GM19035 (cell line): ENCODE data around the gene VAMP5.
"Not testable (repeated sequence)": the region's sequence is repeated elsewhere in the genome, so short reads cannot be mapped to it uniquely, and the experiment has no call there.

ENCODE experiments used
- ATAC-seq: cut with Tn5 transposase; IDR thresholded peaks from one replicate; pipeline ENCODE4 v1.9.1; 2021; ENCODE audit not compliant: unreplicated experiment

VAMP5 gene

DNA sequence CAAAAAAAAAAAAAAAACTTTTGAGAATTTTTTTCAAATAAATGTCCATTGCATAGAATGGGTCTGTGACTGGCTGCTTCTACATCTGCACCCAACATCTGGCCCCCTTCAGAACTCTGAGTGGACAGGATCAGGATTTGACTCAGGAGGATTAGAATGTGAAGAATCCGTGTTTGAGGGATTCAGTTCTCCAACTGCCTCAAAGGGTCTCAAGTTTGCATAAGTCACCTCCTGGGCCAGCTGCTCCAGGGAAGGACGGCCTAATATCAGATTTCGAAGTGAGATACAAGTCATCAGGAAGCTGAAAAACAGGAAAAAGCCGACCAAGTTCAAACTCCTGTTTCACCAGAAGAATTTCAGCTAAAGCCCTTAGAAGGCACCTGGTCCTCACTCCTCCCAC, 34.4 kb upstream of the VAMP5 start:
- no peak for ATAC-seq

DNA sequence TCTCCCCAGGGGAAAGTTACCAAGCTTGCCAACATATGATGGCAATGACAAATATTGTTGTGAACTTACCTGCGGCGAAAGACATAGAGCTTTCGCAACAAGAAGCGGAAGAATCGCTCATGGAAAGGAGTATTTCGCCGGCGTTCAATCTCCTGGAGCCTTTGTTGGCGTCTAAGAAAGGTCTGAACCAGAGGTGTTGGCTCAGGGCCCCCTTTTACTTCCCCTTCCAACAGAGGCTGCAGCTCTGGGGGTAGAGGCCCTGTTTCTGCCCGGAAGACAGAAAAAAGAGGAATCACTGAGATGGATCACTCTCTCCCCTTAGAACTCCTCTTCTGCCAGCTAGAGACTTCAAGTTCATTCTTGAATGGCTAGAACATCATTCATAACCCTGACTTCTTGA, 33.7 kb upstream of the VAMP5 start:
- no peak for ATAC-seq

DNA sequence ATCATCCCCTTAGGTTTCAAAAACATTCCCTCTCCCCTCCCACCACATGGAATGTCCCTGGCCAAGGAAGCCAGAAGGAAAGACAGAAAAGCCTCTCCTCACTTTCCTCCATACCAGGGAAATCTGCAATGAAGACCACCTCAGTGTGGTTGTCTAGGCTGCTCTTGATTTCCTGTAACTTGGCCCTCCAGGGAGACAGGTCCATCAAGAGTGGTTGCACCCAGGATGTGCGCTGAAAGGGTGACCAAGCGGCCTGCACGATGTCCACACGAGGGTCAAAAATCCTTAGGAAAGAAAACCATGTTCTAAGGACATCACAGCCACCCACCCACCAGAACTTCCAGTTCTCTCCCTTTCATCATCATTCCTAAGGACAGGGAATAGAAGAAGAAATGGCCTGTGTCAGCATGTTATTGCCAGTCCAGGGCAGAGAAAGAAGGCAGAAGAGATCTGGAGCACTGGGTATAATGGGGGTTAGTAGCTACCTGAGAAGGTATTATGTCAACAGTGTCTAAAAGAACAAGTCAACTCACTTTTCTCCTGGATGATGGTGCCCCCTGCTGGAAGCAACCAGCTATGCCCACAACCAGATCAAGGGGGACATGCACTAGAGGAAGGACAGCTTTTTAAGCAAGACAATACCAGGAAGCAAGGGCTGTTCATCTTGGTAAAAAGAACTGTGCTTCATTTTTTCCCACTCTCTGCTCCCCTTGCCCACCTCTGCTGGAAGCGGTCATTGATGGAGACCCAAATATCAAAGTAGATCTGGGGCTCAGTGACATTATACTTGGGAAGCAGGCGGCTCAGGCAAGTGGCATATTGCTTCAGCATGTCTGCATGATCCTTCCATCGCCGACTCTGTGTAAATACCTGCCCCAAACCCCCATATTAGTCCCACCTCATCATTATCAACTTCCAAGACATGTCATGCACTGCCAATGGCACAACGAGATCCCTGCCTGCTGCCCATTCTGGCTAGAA, 32.2 kb upstream of the VAMP5 start:
- ATAC-seq: peak; percentile 78

DNA sequence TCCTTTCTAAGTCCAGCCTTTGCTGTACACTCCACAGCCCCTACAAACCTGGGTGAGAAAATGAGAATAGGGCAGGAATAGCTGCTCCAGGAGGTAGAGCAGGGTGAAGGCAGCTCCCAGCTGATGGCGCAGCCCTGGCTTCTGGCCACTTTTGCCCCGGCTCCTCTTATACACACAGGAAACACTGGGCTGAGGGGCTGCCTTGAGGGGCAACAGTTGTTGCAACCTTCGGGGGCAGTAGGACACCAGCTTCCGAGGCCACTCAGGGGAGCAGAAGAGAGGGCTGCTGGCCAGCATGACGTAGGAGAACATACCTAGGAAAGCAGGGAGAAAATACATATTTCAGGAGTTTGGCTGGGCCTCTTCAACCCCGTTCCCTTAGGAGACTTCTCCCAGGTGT, 31.0 kb upstream of the VAMP5 start:
- ATAC-seq: no peak

DNA sequence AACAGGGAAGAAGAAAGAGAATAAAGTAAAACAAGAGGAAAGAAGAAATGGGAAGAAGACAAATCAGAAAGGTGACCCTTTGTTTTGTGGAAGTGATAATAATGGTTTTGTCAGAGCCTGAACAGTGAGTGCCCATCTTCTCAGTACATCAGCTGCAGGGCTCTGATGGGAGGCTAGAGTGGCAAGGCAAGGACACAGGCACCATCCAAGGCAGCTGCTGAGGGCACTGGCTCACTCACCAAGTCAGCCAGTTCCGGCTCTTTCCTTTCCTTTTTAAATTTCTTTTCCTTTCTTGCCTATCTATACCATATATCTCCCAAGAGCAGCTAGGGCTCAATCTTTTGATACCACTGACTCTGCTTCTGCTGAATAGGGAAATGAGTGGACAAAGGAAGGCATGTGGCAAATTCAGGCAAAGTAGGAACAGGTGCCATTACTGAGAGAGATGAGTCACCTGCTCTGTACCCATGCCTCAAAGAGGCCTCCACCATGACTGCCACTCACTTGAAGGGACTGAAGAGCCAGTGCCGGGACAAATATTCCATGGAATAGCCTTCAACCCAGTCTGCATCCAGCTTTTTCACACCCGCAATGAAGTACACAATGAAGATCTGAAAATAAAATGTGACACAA, 29.1 kb upstream of the VAMP5 start:
- no peak for ATAC-seq

DNA sequence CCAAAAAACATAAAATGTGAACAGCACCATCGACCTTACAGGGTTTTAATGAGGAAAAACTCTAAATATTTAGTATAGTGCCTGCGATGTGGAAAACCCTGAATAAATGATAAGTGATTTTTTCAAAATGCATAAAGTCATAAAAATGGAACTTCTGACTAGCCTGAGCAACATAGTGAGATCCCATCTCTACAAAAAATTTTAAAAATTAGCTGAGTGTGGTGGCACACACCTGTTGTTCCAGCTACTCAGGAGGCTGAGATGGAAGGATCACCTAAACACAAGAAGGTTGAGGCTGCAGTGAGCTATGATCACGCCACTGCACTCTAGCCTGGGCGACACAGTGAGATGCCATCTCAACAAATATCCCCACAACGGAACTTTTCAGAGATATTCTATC, 27.1 kb upstream of the VAMP5 start:
- ATAC-seq: no peak

DNA sequence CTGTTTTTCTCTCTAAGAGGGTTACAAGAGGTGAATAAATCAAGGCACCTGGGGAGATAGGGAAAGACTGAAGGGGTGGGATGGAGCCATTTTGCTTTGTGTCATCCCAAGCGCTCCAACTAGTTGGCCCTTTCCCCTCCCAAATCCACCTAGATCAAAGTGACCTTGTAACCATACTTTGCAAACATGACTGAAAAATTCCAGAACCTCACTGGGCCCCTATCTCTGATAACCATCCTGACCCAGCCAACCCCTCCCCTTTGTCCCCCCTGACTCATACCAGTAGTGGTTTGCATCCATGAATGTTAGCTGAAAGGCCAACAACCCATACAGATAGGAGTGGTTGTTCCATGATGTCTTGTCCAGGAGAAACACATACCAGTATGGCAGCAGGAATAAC, 26.1 kb upstream of the VAMP5 start:
- no peak for ATAC-seq

DNA sequence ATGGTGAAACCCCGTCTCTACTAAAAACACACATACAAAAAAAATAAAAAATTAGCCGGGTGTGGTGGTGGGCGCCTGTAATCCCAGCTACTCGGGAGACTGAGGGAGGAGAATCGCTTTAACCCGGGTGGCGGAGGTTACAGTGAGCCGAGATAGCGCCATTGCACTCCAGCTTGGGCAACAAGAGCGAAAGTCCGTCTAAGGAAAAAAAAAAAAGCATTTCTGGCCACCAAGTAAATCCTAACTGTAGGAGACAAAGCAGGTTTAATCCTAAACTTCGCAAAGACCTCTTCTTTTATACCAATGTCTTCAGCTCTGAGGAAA, 23.9 kb upstream of the VAMP5 start:
- ATAC-seq: not testable (repeated sequence)

DNA sequence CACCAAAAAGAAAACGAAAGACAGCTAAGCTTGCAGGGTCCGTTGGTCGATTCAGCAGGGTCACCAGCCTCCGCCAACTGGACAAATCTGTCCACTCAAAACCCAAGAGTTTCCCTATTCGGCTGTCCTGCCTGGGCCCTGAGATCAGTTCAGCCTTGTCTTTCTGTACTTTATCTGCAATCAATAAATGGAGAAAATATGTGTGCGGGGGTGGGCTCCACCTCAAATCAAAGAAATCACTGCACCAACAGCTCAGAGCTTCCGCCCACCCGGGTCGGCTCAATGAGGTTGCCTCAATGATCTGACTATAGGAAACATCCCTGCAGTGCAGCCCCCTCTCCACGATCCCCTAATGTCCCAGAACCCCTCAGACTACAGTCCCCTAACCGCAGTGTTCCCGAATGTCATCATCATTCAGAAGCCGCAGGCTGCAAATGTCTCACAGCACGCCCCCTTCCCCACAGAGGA, 23.4 kb upstream of the VAMP5 start:
- peak; percentile 25 for ATAC-seq

DNA sequence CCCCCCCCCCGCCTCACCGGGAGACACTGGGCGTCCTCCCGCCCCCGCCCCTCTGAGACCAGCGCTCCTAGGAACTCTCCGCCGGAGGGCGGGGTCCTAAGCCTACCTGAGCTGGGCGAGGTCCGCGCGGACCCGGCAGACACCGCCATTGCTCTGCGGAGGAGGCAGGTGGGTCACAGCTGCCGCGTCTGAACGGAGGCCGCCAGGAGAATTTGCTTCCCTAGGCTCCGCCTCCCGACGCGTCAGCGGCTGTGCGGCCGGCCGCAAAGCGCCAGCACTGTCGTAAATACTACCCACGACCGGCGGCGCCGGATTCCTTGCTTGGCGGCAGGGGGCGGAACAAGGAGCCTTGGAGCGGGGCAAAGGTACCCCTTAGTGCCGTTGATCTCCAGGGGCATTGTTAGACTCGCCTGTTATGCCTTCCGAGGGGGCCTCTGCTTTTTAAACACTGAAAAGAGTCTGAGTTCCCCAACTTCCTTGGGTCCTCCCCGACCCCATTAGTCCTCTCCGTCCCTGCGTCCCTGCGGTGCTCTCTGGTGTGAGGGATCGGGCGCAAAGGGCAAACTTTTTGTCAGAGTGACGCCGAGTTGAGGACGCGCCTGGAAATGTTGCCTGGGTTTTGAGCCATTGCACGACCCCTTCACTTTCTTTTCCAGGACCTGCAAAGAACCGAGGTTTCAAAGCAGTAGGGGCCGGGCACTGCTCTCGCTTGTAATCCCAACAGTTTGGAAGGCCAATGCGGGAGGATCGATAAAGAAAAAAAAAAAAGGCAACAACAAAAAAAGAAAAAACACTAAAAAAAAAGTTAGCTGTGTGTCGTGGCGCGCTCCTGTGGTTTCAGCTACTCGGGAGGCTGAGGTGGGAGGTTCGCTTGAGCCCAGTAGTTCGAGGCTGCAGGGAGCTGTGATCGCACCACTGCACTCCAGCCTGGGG, 22.7 kb upstream of the VAMP5 start, which contains the start of gene GGCX:
Gene GGCX, minus strand, starts transcription at position 214 of the 933 bp plus-strand sequence. Its CDS starts 65 bp downstream, at position 149.
- ATAC-seq: peak; percentile 93

DNA sequence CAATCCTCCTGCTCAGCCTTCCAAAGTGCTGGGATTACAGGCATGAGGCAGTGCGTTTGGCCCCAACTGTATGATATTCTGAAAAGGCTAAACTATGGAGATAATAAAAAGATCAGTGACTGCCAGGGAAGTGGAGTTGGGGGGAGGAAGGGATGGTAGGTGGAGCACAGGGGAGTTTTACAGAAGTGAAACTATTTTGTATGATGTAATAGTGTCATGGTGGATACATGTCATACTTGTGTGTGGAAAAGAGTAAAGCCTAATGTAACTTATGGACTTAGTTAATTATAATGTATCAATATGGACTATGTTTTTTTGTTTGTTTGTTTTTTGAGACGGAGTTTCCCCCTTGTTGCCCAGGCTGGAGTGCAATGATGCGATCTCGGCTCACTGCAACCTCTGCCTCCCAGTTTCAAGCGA, 20.1 kb upstream of the VAMP5 start:
- no peak for ATAC-seq

DNA sequence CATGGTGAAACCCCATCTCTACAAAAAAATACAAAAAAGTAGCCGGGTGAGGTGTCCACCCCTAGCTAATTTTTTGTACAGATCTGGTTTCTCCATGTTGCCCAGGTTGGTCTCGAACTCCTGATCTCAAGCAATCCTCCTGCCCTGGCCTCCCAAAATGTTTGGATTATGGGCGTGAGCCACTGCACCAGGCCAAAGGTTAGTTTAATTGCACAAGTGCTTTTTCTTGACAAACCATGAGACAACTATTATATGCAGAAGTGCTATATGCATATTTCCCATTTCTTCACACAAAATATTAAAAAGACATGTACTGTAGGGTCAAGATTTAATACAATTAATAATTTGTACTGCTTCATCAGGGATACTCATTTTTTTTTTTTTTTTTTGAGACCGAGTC, 18.0 kb upstream of the VAMP5 start:
- ATAC-seq: no peak

DNA sequence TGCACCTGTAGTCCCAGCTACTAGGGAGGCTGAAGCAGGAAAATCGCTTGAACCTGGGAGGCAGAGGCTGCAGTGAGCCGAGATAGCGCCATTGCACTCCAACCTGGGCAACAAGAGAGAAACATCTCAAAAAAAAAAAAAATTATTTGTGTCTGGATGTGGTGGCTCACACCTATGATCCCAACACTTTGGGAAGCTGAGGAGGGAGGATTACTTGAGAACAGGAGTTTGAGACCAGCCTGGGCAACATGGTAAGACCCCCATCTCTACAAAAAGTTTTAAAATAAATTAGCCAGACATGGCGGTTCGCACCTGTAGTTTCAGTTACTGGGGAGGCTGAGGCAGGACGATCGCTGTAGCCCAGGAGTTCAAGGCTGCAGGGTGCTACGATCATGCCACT, 8.5 kb upstream of the VAMP5 start:
- no peak for ATAC-seq

DNA sequence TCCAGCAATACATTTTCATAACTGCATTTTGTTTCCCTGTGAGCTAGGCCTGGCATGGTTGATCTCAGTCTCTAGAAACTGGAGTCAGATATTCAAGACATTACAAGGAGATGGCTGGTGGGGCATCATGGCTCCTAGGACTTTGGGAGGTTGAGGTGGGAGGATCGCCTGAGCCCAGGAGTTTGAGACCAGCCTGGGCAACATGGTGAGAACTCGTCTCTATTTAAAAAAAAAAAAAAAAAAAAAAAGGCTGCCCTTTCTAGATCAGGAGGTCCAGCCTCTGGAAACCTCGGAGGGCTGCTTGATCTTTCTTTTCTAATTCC, 7.2 kb upstream of the VAMP5 start:
- ATAC-seq: no peak

DNA sequence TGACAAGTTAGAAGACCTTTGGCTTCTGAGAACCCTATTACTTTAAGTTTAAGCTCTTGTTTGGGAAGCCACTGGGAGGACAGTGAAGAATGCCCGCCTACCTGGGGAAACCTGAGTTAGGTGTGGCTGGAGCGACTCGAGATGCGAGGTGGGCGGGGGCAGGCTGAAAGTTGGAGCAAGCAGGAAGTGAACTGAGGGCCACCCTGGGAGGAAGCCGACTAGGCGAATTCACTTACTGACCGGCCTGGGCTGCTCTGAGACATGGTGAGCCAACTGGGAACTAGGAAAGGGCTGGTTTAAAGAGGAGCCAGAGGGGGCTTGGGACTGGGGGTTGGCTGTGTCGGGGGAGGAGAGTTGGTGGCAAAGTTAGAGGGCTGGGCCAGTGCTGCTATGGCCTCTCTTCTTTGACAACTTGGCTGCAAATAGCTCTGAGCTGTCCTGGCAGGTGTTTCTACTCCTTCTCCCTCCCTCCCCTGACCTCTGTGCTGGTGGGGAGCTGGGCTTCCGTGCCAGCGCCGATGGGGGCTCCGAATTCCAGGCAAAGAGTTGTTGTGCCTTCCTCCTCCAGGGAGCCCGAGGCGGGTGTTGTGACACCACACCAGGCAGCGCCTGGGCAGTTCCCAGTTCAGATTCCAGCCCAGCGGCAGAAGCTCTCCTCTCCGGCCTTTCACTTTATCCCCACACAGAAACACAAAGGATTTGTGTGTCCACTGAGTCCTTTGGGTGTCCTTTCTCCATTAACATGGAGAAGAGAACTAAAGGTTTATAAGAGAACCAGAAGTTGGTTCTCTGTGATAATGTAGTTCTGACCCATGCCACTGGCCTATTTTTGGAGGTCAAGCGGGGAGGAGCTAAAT, 6.6 kb upstream of the VAMP5 start, which contains the start of gene VAMP8:
Gene VAMP8, plus strand, starts transcription at position 201 of the 857 bp plus-strand sequence. Its CDS starts 61 bp downstream, at position 262.
- ATAC-seq: peak; percentile 77

DNA sequence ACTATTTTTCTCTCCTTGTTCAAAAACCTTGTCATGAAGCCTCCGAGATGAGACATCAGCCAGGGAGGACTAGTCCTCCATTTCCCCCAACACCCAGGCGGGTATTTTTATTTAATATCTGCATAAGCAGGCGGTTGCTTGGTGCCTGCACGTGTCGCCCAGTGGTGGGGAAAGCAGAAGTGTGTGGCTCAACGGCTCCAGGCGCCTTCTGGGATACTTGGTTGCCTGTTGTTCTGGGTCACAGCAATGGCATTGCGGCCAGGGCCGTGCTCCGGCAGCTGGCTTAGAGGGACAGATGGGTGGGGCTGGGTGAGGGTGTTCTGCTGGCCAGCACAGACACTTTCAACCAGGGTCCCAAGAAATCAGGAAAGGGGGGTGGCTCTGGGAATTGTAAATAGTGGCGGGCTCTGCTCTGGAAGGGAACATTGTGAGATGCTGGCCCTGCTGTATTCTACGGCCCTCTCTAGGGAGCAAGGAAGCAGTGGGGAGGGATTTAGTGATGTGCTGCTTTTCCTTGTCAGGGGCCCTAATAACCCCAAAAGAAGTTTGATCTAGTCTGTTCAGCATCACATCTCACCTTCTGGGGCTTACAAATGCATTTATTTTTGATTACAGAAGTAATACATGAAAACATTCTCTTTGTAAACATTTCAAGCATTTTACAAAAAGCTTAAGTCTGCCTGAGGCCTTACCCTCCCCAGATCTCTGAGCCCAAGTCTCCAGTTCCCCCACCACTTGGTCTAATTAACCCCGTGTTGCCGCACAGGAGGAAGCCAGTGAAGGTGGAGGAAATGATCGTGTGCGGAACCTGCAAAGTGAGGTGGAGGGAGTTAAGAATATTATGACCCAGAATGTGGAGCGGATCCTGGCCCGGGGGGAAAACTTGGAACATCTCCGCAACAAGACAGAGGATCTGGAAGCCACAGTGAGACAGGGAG, 5.7 kb upstream of the VAMP5 start:
- peak; percentile 28 for ATAC-seq

DNA sequence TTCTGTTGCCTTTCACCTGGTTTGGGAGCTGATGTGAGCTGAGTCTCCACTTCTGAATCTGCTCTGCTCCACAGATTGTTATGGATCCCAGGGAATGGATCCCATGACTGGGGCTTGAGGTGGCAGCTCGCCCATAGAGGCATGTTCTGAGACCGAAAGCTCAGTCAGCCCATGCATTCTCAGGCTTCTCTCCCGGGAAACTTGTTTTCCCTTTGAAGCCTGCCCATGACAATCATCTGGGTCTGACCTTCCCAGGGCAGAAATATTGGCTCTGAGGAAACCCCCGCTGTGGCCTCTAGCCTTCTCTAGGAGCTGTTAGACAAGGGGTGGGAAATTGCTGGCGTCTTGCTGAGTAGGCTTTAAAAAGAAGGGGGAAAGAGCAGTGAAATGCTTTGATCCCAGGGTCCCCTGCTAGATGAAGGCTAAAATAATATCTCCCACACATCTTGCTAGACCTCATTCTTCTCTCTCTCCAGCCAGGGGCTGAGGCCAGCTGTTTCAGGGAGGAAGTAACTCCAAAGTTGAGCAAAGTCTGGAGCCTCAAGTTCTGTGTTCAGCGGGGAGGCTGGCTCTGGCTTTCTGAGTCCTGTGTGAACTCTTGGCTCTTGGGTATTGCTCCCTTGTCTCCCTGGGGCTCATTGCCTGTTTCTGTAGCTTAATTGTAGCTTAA, 4.8 kb upstream of the VAMP5 start:
- no peak for ATAC-seq

DNA sequence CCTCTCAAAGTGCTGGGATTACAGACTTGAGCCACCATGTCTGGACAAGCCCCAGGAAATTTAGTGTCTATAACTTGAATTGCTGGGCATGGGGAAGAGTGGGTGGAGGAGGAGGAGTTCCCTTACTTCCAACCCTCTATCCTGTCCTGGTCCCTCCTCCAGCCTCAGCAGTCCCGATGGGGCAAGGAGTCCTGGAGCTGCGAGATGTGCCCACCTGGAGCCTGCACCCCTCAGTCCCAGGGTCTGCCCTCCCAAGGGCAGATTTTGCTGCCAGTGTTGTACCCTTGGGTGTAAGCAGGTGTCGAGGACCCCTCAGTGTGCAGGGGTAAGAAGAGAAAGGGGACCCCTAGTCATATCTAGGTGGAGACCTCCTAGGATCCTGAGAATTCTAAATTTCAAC, 4.0 kb upstream of the VAMP5 start:
- no peak for ATAC-seq

DNA sequence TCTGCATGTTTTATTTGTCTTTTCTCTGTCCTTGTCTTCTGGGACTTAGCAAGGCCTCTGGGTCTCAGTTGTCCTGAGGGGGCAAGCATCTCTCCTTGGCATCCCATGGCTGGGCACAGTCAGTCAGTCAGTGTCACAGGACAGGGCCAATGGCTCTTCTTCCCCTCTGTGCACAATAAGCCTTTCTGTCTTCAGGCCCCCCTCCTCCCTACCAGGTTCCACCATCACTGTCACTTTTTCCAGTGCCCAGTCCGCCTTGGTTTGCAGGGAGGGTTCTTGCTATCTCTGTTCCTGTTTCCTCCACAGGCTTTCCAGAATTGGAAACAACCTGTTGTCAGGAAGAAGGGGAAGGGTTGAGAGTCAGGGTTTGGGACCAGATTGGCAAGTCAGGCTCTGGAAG, 1.7 kb upstream of the VAMP5 start:
- no peak for ATAC-seq
